Heart left ventricle (tissue), 16 donors: ENCODE measurements around the gene STAP1. TPM values are rescaled to one million over a fixed set of nuclear protein-coding genes. Genes with fewer than 3 reads are reported as not detected.

Source experiments
- ATAC-seq, 4 donors: fragments of 200-7000 bp; cut with Tn5 transposase; one replicate each; pipeline ENCODE4 v1.9.1; 2020 to 2022; ENCODE audit warnings: moderate library complexity in 4 of 4, mild to moderate bottlenecking in 3 of 4, moderate number of reproducible peaks in 1 of 4
- DNase-seq, 5 donors: peaks; one replicate each; pipeline ENCODE4 v3.0.0-alpha.2; 2020
- H3K27ac ChIP-seq, 12 donors: fragments of 200-600 bp; sonication (generic) in 4 of 12; one replicate each; pipeline versions ENCODE4 v1.5.0 to v1.8.0; 2016 to 2022; ENCODE audit warnings: mild to moderate bottlenecking in 2 of 12
- H3K27me3 ChIP-seq, 9 donors: fragments of 200-600 bp; sonication (generic) in 2 of 9; one replicate each; pipeline versions ENCODE4 v1.5.1 to v1.8.0; 2016 to 2022; ENCODE audit warnings: mild to moderate bottlenecking in 3 of 9
- H3K36me3 ChIP-seq, 9 donors: fragments of 200-600 bp; sonication (generic) in 2 of 9; one replicate each; pipeline versions ENCODE4 v1.5.0 to v1.8.0; 2018 to 2022; ENCODE audit warnings: mild to moderate bottlenecking in 2 of 9
- H3K4me1 ChIP-seq, 12 donors: fragments of 200-600 bp; sonication (generic) in 4 of 12; one replicate each; pipeline versions ENCODE4 v1.5.0 to v1.8.0; 2016 to 2022; ENCODE audit warnings: mild to moderate bottlenecking in 3 of 12
- H3K4me3 ChIP-seq, 12 donors: fragments of 200-600 bp; sonication (generic) in 4 of 12; one replicate each; pipeline versions ENCODE4 v1.5.0 to v1.8.0; 2017 to 2022; ENCODE audit warnings: mild to moderate bottlenecking in 9 of 12, moderate library complexity in 4 of 12
- H3K9me3 ChIP-seq, 12 donors: fragments of 200-600 bp; sonication (generic) in 4 of 12; one replicate each; pipeline versions ENCODE4 v1.5.0 to v1.8.0; 2016 to 2022; ENCODE audit warnings: mild to moderate bottlenecking in 1 of 12
- CTCF ChIP-seq, 12 donors: fragments of 200-600 bp; sonication (generic) in 4 of 12; IDR thresholded peaks; one replicate each; pipeline versions ENCODE4 v1.5.0 to v1.8.0; 2018 to 2022; ENCODE audit warnings: antibody characterized with exemption in 12 of 12, mild to moderate bottlenecking in 5 of 12
- POLR2A ChIP-seq, 2 donors: fragments of 450-650 bp; IDR thresholded peaks; one replicate each; pipeline ENCODE4 v1.6.1; 2017; ENCODE audit warnings: antibody characterized with exemption in 2 of 2, mild to moderate bottlenecking in 2 of 2, moderate library complexity in 2 of 2
- WGBS, 4 donors: extraction: QIAGEN DNeasy Blood & Tissue Kit in 2 of 4; methylation state at CpG; one replicate each; pipeline versions ENCODE4 v1.1.5 to v1.1.7; 2013 to 2018; 5-methylcytosine and 5-hydroxymethylcytosine counted together
- intact Hi-C, 10 donors: fragments of 100-400 bp; cut with DNase I; formaldehyde crosslinking; loops; one replicate each; pipeline versions ENCODE4 v1.11.1 to v1.14.2; 2022
- polyA plus RNA-seq, 2 donors: library from polyadenylated mRNA; stranded (reverse); fragments of 200-250 nt; gene quantifications; one replicate each; pipeline ENCODE4 v1.2.3, GENCODE V29; 2013
- total RNA-seq, 9 donors: library from RNA; depleted of rRNA in 2 of 9; stranded (reverse); fragments of >200 nt in 2 of 9; fragmentation: NEBNext Ultra II Directional in 3 of 9; extraction: Animal tissue kit (Norgen Biotek cat#: 25700) in 3 of 9; gene quantifications; one replicate each; pipeline versions ENCODE4 v1.1.0 to v1.2.4, GENCODE V29; 2016 to 2023
- donor health status: ischemic (EF 13 %, LVEDD 7.1; RV severe dilation, severe dysfunction).
- donor health status: healthy with polysubstance abuse.
- donor health status: DM: no; HTN: yes; CAD: no.
- donor health status: DM: no; HTN: no; CAD: no.
- donor health status: ischemic (EF 25% LVEDD 6.9; RV normal size, moderate dysfunction).
- donor health status: ischemic (EF 25% LVEDD 5.7; RV mildly dilated, moderate dysfunction).
- donor health status: healthy.
- donor health status: DM: yes; HTN: yes; CAD: no.
- donor health status: ischemic (EF 35%, LVEDD 5.7; RV mildly dilated, moderate dysfunction).
- donor health status: nonischemic (EF 11% LVEDD 7.7; RV severe dilation, severe dysfunction).
- donor health status: DM: yes; HTN: yes; CAD: no.
- donor health status: PGD.
- donor health status: ischemic (EF 29% LVEDD 5.4; RV normal size, mild dysfunction).
- donor health status: nonischemic (EF 23%, LVEDD 6.1; RV moderate dilation, normal function).

STAP1 gene
- total and polyA plus RNA-seq, 11 donors = 1.1 TPM; not detected in 10

- no peak for DNase-seq
- H3K27me3 ChIP-seq = no peaks in the 10 kb centered on the region
- H3K36me3 ChIP-seq = no peaks in the 10 kb centered on the region
- no peaks in the 10 kb centered on the region for H3K9me3 ChIP-seq
- no peaks in the 10 kb centered on the region for H3K4me1 ChIP-seq
- intact Hi-C loops = no loop called here
- H3K27ac ChIP-seq = no peak overlapping the region
- TF ChIP-seq CTCF (IDR thresholded peaks at IDR 0.05) (no peak), POLR2A (IDR thresholded peaks at IDR 0.05) (no peak)
- 47 to 91% (median 48%) methylated on average over 2 of the region's 2 CpGs for WGBS, 4 donors
- no peak overlapping the region for H3K4me3 ChIP-seq
- no peak for ATAC-seq
Measured at GRCh38 chr4:67581913-67582312, 23.4 kb downstream of the STAP1 start.

GRCh38 chr4:67584496-67584895 lies 26.0 kb downstream of the STAP1 start:
- no peak for TF ChIP-seq CTCF (IDR thresholded peaks at IDR 0.05)
- no peak for TF ChIP-seq POLR2A (IDR thresholded peaks at IDR 0.05)

DNA sequence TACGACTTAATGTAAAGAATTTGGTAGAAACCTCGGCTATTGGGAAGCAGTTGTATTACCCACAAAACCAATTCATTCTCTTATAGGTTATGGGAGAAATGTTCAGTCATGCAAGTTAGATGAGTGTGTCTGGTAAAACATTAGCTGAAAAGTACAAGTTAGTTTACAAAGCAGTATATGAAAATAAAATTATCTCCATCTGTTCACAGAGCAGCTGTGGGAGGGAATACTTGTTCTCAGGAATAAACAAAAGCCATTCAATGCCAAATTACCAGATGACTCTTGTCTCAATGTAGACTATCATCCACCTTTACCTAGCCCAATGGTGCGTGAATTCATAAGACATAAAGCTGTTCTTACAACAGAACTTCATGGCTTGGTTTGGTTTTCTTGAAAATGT lies 28.6 kb downstream of the STAP1 start:
- intact Hi-C loops = no loop called here
- H3K9me3 ChIP-seq = no peaks in the 10 kb centered on the region
- ATAC-seq (no peak), DNase-seq (no peak)
- no peaks in the 10 kb centered on the region for H3K4me1 ChIP-seq
- TF ChIP-seq CTCF (IDR thresholded peaks at IDR 0.05) (no peak), POLR2A (IDR thresholded peaks at IDR 0.05) (no peak)
- H3K27ac ChIP-seq = no peak overlapping the region
- H3K36me3 ChIP-seq = no peaks in the 10 kb centered on the region
- H3K4me3 ChIP-seq = no peak overlapping the region
- 91 to 99% (median 92%) methylated on average over 3 of the region's 3 CpGs for WGBS, 4 donors
- no peaks in the 10 kb centered on the region for H3K27me3 ChIP-seq

More at GRCh38 chr4:67584496-67584895, 26.0 kb downstream of the STAP1 start:
- no peak overlapping the region for H3K4me3 ChIP-seq
- H3K4me1 ChIP-seq = no peaks in the 10 kb centered on the region
- no peaks in the 10 kb centered on the region for H3K27me3 ChIP-seq
- DNase-seq = no peak
- H3K27ac ChIP-seq = no peak overlapping the region
- intact Hi-C loops = no loop called here
- no peaks in the 10 kb centered on the region for H3K36me3 ChIP-seq
- H3K9me3 ChIP-seq = no peaks in the 10 kb centered on the region
- ATAC-seq = no peak

GRCh38 chr4:67593741-67594175 lies 35.2 kb downstream of the STAP1 start:
- ATAC-seq (peak; percentile 71 to 79 (median 78)), DNase-seq (no peak)
- peaks cover 0 to 5% (median 0%) of the 10 kb centered on the region in 12 donors for H3K4me1 ChIP-seq
- no peaks in the 10 kb centered on the region for H3K9me3 ChIP-seq
- TF ChIP-seq CTCF (IDR thresholded peaks at IDR 0.05) (no peak), POLR2A (IDR thresholded peaks at IDR 0.05) (no peak)
- H3K36me3 ChIP-seq = no peaks in the 10 kb centered on the region
- H3K4me3 ChIP-seq = no peak overlapping the region
- intact Hi-C loops = no loop called here
- 46 to 56% (median 50%) methylated on average over 2 of the region's 2 CpGs for WGBS, 4 donors
- no peak overlapping the region for H3K27ac ChIP-seq
- H3K27me3 ChIP-seq = no peaks in the 10 kb centered on the region
